Activated T-cell treated with anti-CD3 and anti-CD28 coated beads, Interleukin-2, amount 50 U/mL, for 48 hours (primary cell): Measurements from ENCODE around the gene SMYD3.

Experiments used
- DNase-seq, 2 experiments: peaks; one replicate each; pipeline ENCODE4 v3.0.0-alpha.2; 2020

Gene SMYD3

DNA sequence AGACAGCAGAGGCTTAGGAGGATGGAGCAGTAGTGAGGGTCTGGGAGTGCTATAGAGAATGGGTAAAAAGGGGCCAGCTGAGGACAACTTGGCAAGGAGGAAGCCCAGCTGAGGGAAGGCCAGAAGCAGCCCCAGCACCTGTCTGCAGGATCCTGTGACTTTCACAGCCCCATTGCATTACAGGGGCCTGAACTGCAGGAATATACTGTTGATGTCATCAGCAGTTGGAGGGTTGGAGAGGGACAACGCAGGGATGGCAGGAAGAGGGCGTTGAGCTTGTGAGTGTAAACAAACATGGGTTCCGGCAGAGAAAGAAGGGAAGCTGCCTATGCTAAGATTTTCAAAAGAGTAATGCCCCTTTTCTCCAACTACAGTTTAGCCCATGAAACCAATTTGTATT is 628.5 kb downstream of the SMYD3 start:
- DNase-seq, result no peak

DNA sequence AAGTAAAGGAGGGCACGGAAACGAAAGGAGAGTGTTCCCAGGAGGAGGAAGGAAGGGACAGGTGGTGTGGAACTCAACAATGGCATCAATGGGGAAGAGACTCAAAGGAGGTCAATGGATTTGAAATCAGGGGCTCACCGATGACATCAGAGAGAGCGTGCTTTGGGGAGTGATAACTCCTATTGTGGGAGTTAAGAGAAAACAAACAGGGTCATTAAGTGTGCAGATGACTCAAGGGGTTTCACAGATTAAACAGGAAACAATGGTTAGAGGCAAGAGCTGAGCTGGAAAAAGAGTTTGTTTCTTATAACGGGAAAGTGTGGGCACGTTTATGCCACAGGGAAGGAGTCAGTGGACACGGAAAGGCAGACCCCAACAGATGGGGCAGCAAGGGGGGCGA is 629.1 kb downstream of the SMYD3 start:
- DNase-seq, result no peak

DNA sequence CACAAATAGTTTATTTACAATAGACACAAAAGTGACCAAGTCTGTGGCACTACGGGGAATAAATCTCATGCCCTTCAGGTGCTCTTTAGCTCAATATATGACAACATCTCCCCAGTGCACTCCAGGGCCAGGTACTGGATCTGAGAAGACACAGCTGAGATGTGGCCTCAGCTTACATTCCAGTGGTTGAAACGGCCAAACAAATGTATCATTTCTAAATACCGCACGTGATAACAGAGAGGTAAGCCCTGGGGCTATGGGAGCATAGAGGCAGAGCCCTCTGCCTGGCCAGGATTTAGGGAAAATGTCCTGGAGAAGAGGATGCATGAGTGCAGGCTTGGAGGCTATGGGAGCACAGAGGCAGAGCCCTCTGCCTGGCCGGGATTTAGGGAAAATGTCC is 630.5 kb downstream of the SMYD3 start:
- DNase-seq, result no peak

DNA sequence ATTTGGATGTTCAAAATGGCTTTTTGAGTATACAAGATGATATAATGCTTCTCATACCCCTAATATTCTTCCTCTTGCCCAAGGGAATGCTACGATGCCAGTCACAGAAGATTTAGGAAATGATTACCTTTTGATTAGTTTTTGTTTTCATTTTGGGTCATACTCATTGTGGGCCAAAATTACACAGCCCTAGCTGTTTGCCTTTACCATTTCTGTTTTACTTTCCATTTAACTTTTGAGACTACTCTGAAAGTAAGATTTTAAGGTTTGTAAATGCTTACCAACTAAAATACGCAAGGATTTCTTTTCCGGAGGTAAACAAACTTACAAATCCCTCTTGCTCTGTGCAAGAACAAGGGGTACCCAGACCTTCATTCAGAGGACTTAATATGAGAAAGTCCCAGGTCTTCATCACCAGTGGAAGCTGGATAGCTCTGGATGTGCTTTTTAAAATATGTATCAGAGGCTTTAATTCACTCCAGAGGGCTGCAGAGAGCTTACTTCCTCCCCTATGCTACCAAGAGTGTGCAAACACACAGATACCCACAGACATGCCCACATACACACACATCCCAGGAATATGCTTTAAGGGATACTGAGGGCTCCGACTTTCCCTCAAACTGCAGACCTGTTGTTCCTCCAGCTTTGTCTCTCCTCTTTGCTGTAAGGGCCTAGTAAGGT is 631.4 kb downstream of the SMYD3 start:
- DNase-seq, result no peak

DNA sequence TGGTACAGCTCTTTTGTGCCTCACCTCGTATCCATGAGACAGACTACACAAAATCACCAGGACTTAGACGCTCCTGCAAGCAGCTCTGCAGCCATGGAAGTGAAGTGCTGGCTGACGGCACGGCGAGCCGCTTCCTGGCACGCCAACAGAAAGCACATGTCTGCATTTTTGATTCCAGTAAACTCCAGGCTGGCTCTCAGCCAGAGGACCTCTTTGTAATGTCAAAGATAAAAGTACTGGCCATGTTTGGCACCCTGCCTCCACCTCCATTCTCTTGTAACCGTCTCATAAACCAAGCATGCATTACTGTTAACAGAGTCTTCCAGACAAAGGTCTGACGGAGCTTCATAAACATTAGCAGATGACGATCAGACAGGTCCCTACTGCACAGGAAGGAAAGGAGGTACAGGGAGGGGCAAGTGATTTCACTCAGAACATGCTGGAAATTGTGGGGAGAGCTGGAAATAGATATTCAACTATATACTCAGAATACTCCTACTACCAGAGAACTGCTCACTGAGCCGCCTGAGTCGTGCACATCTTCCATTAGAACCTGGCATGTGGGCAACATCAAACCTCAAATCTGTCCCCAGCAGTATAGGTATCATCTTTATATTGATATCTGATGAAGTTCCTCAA is 632.0 kb downstream of the SMYD3 start:
- DNase-seq, result no peak

DNA sequence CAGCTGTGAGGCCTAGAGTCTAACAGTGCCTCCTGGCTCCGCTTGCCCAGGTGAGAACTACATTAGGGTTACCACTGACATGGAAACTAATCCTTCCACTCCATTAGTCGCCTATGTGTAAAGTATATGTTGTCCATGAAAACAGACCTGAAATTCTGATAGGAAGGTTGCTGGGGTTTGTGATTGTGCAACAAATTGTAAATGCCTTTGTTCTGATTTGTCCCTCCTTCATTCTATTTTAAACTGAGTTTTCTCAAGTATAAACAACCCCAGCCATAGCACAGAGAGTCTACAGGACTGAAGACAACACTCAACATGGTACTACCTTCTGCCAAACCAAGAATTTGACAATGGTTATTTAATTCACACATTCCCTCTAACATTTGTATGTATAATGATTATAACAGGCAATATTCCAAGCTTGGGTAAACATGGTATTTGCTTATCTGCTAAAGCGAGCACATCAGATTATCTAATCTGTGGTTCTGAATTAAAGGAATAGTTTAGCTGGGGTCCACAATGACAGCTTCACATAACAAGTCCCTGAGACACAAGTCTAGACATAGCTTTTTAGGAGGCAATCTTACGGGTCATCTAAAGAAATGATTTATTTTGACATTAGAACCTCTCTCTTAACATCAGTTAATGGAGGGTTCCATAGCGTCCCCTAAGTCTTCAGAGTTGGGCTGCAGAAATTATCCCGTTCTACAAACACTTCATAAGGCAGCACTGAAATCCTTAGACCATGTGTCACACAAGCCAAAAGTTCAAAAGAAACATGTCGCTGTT is 633.0 kb downstream of the SMYD3 start:
- DNase-seq, result no peak

DNA sequence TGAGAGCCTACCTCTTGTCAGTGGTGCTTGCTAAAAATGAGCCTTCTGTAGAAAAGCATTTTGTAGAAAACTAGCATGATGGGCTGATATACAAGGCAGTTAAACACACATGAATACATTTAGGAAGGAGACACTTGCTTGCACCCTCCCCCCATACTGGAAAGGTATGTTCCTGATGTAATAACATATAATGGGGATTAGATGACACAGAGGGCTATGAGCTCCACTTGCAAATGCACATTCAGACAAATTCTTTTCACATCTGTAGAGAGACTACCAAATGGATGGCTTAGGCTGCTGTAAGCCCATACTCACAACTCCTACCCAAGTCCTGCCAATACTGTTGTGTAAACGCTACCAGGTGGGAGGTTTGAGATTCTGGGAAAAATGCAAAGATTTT is 634.0 kb downstream of the SMYD3 start:
- DNase-seq, result no peak

DNA sequence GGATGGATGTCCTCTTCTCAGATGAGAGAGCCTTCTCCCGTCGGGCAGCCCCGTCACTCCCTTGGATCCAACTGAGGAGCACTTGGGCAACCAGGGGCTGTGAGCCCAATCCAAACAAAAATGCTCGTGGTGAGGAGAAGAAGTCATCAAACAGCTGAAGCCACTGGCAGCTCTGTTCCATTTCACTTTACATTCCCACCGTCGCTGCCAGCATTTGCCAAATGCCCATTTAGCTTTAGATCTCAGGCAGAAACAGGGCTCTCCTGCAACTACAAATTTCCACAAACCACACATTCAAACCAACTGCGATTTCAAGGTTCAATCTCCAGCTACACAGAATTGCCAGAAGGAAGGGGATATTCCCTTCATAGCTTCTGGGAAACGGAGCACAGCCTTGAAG is 634.6 kb downstream of the SMYD3 start:
- no peak for DNase-seq

DNA sequence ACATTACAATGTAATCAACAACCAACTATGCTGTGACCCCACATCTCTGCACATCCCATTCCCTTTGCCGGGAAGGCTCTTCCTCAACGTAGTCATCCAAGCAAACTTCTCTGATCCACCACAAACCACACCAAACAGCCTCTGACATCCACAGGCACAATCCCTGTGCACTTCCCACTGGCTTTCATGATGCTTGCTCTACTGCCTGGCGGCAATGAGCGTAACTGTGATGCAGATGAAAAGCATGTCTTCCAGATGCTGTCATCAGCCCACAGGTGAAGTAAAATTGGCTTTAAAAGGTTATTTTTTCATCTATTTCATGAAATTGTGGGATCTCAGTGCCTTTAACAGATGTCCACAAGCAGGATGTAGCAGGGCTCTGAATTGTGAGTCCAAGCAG is 635.2 kb downstream of the SMYD3 start:
- DNase-seq, result no peak

DNA sequence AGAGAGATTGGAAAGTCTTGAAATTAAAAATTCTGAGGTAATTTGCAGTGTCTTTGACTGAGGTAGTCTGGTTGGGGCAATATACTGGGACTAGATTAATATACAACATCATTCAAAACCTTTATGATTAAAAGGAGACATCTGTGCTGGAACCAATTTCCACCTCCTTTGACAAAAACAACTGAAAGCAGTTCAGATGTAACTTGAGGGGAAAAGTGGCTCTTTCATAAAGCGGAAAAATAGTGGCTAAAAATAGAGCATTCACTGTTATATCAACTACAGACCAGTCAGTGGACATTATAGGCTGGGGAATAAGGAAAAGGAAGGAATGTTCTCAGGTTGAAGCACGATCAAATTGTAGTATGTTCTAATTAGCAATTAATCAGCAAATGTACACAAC is 635.9 kb downstream of the SMYD3 start:
- no peak for DNase-seq

DNA sequence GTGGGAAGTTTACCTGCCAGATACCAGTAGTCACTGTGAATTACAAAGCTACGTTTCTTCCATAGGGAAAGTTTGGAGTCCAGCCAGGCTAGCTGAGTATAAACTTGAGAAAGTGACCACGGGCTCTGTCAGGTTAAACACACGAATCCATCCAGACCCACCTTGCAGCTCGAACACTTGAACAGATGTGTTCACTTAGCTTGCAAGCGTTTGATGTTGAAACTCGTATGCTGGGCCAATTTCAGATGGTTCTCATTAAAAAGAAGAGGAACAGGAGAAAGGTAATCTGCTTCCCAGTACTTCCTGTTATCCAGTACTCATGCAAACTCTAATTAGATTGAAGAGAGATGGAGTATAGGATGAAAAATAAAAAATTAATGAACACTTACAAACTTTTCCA is 636.4 kb downstream of the SMYD3 start:
- no peak for DNase-seq

DNA sequence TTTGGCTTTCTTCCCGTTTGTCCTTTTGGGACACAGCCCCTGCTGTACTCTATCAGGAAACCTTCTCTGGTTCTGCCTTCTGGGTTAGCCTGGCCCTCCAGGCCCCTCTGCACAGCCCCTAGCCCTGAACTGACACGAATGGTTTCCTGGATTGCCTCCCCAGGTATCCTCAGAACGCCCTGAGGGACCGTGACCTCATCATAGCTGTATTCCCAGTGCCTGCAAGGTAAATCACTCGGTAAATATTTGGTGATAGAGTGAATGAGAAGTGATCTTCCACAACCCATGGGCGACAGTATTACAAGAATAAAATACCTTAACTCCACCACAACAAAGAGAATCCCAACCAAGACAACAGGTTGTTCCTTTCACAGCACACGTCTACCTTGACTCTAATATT is 637.2 kb downstream of the SMYD3 start:
- DNase-seq, result no peak

DNA sequence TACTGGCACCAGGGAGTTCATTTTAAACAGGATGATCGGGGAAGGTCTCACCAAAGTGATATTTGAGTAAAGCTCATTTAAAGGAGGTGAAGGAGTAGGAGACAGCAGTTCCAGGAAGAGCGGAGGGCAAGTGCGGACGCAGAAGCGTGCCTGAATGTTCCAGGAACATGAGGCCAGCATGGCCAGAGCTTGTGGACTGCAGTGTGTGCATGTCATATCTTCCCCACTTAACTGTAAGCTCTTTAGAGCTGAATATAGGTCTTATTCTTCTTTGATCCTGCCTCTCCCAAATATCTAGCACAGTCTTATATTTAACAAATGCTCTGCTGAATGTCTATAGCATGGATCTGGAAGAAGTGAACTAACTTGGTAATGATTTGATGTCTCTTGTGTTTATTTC is 639.3 kb downstream of the SMYD3 start:
- DNase-seq, result no peak

DNA sequence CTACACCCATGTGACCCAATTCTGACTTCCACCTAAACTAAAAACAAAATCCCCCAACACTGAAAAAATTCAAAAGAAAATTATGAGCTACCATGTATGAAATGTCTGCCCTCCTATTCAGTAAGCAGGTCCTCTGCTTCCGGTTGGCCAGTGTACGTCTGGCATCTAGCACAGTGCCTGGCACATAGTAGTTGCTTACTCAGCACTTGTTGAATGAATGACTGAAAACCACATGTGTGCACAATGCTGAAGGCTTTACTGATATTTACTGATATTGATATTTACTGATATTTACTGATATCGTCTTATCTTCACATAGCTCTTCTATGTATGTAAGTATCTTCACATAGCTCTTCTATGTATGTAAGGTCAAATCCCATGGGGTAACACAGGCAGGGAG is 642.2 kb downstream of the SMYD3 start:
- no peak for DNase-seq

DNA sequence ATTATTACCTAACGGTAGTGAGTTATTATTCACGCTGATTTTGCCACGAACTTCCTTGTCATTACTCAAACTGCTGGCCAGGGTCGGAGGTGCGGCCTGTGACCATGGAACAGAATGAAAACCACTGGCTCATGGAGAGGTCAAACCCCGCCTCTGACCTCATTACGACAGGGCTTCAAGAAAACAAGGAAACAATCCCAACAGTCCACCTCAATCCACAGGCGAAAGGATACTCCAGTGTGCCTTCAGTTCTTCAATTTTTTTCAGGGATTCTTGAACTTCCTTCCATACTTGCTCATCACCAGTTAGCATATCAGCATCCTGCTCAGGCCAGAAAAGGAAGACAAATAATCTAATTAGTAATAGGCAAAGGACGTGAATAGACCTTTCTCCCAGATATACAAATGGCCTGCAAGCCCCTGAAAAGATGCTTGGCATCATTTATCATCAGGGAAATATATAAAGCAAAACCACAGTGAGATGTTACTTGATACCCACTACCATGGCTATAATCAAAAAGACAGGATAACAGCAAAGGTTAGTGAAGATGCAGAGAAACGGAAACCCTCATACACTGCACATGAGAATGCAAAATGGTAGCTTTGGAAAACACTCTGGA is 643.4 kb downstream of the SMYD3 start:
- no peak for DNase-seq

DNA sequence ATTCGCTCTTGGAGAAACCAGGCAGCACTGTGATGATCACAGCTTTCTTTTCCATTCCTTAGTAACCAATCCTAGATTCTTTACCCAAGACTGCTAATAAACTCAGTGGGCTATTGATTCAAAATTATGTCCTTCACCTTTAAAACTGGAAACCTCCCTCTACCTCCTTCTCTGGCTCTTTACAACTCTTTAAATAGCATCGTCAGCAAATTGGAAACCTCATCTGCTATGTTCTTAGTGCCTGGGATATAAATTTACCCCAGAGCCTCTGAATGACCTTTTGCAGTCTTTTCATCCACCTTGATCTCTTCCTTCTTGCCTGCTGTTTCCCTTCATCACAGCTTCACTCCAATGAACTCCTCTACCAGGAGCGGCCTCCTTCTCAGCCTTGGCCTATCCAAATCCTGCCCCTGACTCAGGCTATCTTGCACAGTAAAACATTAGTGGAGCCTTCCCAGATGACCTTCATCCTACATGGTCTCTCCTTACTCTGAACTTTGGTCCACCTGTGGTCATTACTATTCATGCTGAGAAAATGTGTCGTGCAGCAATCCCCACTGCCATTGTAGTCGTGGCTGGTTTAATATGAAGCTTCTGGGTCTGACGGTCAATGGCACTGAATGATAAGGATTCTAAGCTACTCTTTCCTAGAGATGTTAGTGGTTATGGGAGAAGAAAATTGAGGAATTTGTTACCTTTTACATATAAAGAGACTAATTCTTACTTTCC is 644.1 kb downstream of the SMYD3 start:
- DNase-seq, result no peak

DNA sequence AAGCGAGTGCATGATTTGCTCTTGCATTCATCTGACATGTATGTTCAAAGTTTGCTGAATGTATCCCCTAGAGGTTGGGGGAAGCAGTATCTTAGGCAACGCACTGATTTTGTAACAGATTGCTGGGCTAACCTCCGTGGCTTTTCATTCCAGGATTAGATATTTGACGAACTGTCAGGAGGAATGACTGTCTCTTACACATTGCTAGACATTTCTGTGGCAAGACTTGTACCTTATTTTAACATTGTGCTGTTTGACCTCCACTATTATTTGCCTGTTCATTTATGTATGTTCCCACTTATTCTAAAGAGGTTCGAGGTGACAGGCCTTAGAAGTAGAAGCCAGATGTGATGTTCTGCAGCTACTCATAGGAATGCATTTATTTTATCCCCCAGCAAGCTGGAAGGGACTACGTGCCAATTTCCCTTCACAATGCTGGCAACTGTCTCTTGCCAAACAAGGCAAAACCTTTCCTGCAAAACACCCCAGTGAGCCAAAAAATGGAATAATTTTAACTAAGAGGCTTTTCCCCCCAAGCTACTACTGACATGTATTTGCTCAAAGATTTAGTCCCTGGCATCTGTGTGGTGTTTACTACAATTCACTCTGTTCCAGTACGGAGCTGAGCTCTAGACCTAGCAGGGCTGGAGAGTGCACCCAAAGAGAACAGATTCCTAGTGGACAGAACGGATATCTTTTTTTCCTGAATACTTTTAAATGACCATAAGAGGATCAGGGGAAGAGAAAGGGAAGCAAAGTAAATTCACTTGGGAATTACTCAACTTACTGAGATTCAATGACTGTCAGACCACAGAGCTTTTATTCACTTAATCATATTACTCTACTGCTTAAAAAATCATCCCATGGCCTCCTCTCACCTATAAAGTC is 646.2 kb downstream of the SMYD3 start:
- no peak for DNase-seq

DNA sequence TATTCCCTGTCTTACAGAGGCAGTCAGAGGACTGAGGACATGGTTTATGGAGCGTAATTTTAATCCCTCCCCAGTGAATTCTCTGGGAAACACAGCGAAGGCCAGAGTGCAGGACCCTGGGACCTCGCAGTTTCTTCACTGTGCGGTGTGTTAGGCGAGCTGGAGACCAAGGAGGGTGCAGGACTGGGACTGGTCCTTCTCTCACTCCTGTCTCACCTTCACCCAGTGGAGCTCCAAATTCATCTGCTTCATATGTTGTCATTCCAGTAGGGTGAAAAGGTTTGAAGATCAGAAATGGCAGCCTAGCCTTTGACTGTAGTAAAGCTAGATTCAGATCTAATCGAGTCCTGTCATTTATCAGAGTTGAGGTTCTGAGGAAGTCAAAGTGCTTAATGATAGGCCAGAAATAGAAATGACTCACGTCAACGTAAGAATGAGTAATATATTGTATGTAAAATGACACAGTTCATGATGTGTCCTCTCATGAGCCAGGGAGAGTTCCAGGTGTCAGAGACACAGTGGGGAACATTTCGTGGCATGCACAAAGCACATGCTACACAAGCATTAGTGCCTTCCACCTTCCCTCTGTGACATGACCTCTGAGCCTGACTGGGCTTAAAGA is 647.5 kb downstream of the SMYD3 start:
- DNase-seq, result no peak

DNA sequence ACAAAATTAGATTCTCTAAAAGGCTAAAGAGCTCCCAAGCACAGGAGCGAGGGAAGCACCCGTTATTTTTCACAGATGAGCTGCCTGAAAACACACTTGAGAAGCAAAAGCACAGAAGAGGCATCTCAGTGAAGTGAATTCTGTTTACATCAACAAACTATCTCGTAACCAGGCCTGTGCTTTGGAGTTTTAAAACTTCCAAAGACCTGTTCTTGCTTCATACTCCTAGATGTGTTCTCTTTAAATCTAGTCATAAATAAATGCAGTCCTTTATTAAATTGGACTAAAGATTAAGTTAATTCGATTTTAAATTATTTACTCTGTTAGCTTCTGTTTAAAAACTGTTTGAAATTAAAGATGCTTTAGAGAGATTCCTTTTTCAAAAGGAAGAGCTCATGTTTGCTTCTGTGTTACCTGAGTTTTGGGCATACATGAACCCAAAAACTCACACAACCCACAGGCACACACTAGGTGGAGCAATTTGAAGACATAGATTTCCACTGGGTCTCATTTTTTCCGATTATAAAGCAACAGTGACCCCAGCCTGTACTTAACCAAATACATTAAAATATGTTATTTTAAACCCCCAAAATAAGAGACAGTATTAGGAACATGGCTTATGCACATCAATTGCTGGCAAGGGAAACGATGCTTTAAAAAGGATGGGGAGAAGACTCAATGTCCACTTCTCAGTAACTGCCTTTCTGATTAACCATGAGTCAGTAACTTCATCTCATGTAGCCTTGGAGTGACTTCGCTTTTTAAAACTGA is 648.2 kb downstream of the SMYD3 start:
- DNase-seq, result no peak

DNA sequence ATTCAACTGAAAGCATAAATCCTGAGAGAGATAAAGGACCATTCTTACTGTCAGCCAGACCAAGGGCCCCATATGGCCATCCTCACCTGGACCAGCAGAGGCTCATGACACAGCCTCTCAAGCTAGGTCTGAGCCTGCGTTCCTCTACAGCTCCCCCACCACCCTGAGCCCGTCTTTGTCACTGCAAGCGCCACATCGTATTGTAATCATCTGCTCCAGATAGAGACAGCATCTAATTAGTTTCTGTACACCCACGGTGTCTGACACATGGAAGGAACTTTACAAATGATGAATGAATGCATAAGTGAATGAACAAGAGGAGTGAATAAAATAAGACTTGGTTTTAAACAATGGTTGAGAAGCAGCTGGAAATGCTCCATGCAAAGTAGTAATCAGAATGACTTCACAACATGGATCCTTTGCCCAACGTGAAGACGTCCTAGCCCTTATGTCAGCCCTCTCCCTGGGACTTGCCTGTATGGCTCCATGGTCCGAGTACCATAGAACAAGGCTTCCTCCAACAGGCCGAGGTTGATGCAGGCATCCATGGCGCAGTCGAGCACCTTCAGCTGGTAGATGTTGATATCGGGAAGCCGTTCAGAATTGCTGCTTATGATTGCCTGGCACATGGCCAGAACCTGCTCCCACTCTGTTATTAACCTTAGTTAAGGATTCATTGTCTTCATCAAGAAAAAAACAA is 648.9 kb downstream of the SMYD3 start:
- DNase-seq, result no peak
